WERI-Rb-1 (cell line): ENCODE results near the gene CD276.
"Not testable (repeated sequence)": the region's sequence is repeated elsewhere in the genome, so short reads cannot be mapped to it uniquely, and the experiment has no call there.

Experiments used
- DNase-seq: peaks from one replicate; pipeline ENCODE4 v3.0.0-alpha.2; 2020
- H3K27ac ChIP-seq: fragments of 250-450 bp; sonication (Bioruptor Pico); 2 replicates; pipeline ENCODE4 v1.5.1; 2020; ENCODE audit warnings: mild to moderate bottlenecking, moderate library complexity
- H3K27me3 ChIP-seq: fragments of 250-450 bp; sonication (Bioruptor Pico); 2 replicates; pipeline ENCODE4 v1.5.1; 2021; ENCODE audit warnings: mild to moderate bottlenecking, low read depth, moderate library complexity; ENCODE audit not compliant: insufficient read depth, severe bottlenecking
- H3K36me3 ChIP-seq: fragments of 250-450 bp; sonication (Bioruptor Pico); 2 replicates; pipeline ENCODE4 v1.5.1; 2020; ENCODE audit warnings: mild to moderate bottlenecking, moderate library complexity
- H3K4me3 ChIP-seq: 2 replicates; pipeline ENCODE4 v1.5.1; 2011; ENCODE audit warnings: low read depth, mild to moderate bottlenecking, control low read depth, low read length
- H3K9me3 ChIP-seq: fragments of 250-450 bp; sonication (Bioruptor Pico); 2 replicates; pipeline ENCODE4 v1.5.1; 2021; ENCODE audit warnings: mild to moderate bottlenecking, moderate library complexity; ENCODE audit not compliant: severe bottlenecking
- TF ChIP-seq, protein P1 (sequence below): IDR thresholded peaks from 2 replicates; pipeline ENCODE4 v1.5.1; 2011; ENCODE audit warnings: low read depth, mild to moderate bottlenecking, control low read depth, inconsistent platforms, low read length

CD276 gene

DNA sequence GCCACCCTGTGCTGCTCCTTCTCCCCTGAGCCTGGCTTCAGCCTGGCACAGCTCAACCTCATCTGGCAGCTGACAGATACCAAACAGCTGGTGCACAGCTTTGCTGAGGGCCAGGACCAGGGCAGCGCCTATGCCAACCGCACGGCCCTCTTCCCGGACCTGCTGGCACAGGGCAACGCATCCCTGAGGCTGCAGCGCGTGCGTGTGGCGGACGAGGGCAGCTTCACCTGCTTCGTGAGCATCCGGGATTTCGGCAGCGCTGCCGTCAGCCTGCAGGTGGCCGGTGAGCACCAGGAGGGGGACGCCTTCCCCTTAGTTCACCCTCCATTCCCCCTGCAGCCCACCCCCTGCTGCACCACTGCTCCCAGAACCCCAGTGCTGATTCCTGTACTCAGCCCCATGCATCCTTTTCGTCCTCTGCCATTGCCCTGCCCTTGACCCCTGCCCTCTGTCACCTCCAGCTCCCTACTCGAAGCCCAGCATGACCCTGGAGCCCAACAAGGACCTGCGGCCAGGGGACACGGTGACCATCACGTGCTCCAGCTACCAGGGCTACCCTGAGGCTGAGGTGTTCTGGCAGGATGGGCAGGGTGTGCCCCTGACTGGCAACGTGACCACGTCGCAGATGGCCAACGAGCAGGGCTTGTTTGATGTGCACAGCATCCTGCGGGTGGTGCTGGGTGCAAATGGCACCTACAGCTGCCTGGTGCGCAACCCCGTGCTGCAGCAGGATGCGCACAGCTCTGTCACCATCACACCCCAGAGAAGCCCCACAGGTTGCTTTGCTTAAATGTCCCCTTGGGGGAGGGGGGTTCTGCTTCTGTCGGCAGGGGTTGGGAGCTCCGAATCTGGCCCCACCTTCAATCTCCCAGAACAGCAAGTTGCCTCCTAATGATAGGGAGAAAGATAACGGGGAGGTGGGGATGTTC lies 18.4 kb downstream of the CD276 start:
- H3K27me3 ChIP-seq, H3K4me3 ChIP-seq, H3K27ac ChIP-seq, H3K9me3 ChIP-seq, DNase-seq: not testable (repeated sequence)
- TF ChIP-seq, protein P1, sequence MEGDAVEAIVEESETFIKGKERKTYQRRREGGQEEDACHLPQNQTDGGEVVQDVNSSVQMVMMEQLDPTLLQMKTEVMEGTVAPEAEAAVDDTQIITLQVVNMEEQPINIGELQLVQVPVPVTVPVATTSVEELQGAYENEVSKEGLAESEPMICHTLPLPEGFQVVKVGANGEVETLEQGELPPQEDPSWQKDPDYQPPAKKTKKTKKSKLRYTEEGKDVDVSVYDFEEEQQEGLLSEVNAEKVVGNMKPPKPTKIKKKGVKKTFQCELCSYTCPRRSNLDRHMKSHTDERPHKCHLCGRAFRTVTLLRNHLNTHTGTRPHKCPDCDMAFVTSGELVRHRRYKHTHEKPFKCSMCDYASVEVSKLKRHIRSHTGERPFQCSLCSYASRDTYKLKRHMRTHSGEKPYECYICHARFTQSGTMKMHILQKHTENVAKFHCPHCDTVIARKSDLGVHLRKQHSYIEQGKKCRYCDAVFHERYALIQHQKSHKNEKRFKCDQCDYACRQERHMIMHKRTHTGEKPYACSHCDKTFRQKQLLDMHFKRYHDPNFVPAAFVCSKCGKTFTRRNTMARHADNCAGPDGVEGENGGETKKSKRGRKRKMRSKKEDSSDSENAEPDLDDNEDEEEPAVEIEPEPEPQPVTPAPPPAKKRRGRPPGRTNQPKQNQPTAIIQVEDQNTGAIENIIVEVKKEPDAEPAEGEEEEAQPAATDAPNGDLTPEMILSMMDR = 0 out of 2 replicates have a peak, but pooled peaks have one; percentile 6
- H3K36me3 ChIP-seq = peaks cover 49% of the 10 kb centered on the region

DNA sequence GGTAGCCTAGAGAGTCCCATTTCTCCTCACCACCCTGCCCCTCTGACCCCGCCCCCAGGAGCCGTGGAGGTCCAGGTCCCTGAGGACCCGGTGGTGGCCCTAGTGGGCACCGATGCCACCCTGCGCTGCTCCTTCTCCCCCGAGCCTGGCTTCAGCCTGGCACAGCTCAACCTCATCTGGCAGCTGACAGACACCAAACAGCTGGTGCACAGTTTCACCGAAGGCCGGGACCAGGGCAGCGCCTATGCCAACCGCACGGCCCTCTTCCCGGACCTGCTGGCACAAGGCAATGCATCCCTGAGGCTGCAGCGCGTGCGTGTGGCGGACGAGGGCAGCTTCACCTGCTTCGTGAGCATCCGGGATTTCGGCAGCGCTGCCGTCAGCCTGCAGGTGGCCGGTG lies 19.4 kb downstream of the CD276 start:
- not testable (repeated sequence) for H3K27ac ChIP-seq, H3K4me3 ChIP-seq, DNase-seq, H3K27me3 ChIP-seq, H3K9me3 ChIP-seq
- TF ChIP-seq, protein P1 = peak; percentile 37
- H3K36me3 ChIP-seq = peaks cover 52% of the 10 kb centered on the region

DNA sequence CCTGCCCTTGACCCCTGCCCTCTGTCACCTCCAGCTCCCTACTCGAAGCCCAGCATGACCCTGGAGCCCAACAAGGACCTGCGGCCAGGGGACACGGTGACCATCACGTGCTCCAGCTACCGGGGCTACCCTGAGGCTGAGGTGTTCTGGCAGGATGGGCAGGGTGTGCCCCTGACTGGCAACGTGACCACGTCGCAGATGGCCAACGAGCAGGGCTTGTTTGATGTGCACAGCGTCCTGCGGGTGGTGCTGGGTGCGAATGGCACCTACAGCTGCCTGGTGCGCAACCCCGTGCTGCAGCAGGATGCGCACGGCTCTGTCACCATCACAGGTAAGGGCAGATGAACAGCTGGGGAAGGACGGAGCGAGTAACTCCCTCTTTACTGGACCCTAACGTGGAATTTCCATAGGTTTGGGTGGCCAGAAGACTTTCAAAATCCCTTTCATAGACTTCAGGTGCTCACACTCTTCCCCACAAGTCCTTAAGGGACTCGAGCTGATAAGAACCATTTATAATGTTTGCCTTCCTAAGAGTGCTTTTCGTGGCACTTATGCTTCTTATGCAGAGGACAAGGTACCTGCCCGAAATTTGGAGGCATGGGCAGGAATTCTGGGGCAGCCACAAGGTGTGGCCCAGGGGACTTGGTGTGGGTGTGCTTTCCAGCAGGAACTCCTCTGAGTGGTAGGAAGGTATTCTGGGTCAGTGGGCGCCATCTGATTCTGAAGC lies 20.1 kb downstream of the CD276 start:
- not testable (repeated sequence) for H3K27me3 ChIP-seq, H3K9me3 ChIP-seq, H3K4me3 ChIP-seq, H3K27ac ChIP-seq, DNase-seq
- peaks cover 55% of the 10 kb centered on the region for H3K36me3 ChIP-seq

DNA sequence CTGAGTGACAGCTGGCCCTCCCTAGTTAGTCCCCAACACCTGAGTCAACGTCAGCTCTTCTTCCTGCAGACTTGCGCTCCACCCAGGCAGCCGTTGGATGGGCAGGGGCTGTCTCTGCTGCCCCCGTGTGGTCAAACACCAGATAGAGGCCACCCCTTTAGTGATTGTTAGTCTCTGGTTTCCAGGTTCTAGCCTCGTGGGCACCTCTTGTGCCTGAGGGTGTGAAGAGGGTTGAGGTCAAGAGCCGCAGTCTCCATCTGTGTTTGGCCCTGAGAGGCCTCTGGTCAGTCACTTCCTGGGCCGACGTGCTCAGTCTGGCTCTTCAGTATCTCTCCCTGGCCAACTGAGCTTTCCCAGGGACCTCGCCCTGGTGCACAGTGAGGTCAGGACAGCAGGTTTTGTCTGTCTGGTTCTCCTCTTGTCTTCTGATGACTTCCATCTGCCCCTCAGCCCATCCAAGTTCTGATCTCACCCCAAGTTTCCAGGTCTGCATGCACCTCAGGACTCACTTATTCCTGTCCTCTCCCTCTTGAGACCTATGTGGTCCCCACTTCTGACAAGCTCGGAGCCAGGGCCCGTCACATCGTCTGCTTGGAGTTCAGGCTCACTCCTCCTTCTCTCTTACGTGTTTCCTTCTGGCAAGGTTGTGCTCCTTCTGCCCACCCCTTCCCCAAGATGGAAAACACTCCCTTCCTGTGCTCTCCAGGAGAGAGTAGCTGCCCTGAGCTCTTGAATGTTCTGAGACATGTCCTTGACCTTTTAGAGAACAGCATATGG lies 20.9 kb downstream of the CD276 start:
- no peaks in the 10 kb centered on the region for H3K27me3 ChIP-seq

DNA sequence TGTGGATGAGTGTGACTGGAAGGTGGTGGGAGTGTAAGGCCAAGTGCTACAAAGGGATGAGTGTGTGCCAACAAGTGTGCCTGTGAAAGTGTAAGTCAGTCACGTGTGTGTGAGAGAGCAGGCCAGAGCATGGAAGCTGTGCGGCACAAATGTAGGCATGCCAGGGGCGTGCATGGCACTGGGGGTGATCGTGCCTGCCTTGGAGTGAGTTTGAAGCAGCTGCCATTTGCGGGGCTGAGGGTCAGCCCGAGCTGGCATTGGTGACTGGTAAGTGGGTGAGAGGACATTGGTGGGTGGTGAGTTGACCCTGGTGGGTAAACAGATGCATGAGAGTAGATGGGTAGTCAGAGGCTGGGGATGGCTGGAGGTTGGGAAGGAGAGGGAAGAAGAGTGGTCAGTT lies 24.5 kb downstream of the CD276 start:
- Histone ChIP-seq H3K9me3 (no peaks in the 10 kb centered on the region), H3K27me3 (no peaks in the 10 kb centered on the region), H3K4me3 (no peak overlapping the region), H3K27ac (no peak overlapping the region), H3K36me3 (peaks cover 74% of the 10 kb centered on the region)
- no peak for DNase-seq
- TF ChIP-seq, protein P1 = no peak

More for the DNA sequence above, 20.9 kb downstream of the CD276 start:
- TF ChIP-seq, protein P1 = peak; percentile 91
- H3K4me3 ChIP-seq = no peak overlapping the region
- H3K27ac ChIP-seq = no peak overlapping the region; the same call in 1 of the 2 replicates
- no peaks in the 10 kb centered on the region for H3K9me3 ChIP-seq
- peak; percentile 81 for DNase-seq
- peaks cover 56% of the 10 kb centered on the region for H3K36me3 ChIP-seq
